Measurements from ENCODE around the gene INPP5A. TPM values are rescaled to one million over a fixed set of nuclear protein-coding genes. Genes with fewer than 3 reads are reported as not detected.

Gene INPP5A
- total RNA-seq, 2 donors from 2014 or later, result 14.8 to 18.6 TPM

DNA sequence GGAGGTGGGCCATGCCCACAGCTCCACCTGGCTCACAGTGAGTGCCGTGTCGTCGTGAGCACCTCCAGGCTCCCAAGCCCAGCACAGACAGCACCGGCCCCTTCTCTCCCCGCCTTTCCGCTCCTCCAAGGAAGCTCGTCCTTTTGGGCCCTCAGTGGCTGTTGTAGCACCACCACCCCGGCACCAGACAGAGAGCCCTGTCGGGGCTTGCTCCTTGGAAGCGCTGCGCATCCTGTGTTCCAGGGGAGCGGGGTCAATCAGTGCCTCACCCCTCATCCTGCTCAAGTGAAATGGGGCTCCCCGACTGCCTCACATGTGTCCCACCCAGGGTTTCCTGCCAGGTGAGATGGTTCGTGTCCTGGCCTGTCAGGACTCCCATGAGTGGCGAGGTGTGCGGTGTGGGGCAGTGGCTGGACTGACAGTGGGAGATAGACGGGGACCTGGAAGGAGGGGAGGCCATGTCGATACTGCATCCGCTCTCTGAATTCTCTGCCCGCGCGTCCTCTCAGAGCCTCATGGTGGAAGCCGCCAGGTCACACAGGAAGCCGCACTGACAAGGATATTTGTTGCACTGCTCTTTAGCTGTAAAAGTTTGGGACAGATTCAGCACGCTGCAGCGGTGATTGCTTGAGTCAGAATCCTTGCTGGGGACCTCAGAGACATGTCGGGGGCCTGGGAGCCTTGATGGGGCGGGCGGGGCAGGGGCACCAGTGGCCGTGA, 107.1 kb downstream of the INPP5A start:
- ATAC-seq, result no peak
- Mint-ChIP-seq H3K9me3 (no peaks in the 10 kb centered on the region), H3K4me1 (ENCODE audit: low read depth in 2 of 2) (peaks cover 0 to 12% of the 10 kb centered on the region in 2 donors), H3K4me3 (no peak overlapping the region), H3K27ac (no peak overlapping the region), H3K27me3 (no peaks in the 10 kb centered on the region), H3K36me3 (no peaks in the 10 kb centered on the region)
- no peak for DNase-seq (ENCODE audit: low spot score)

DNA sequence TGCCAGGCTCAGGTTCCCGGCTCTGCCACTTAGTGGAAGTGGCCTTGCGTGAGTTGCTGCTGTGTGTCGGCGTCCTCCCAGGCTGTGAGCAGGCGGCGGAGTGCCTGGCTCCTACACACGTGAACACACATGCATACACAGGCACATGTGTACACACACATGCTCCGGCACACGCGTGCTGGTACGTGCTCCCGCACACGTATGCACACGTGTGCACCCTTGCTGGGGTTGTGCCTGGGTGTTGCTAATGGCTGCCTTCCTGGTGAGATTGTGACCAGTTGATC, 107.6 kb downstream of the INPP5A start:
- Mint-ChIP-seq H3K4me1 (ENCODE audit: low read depth in 2 of 2) (peaks cover 0 to 12% of the 10 kb centered on the region in 2 donors), H3K4me3 (no peak overlapping the region), H3K9me3 (no peaks in the 10 kb centered on the region), H3K27ac (no peak overlapping the region), H3K36me3 (no peaks in the 10 kb centered on the region), H3K27me3 (no peaks in the 10 kb centered on the region)
- no peak for DNase-seq (ENCODE audit: low spot score)
- no peak for ATAC-seq

DNA sequence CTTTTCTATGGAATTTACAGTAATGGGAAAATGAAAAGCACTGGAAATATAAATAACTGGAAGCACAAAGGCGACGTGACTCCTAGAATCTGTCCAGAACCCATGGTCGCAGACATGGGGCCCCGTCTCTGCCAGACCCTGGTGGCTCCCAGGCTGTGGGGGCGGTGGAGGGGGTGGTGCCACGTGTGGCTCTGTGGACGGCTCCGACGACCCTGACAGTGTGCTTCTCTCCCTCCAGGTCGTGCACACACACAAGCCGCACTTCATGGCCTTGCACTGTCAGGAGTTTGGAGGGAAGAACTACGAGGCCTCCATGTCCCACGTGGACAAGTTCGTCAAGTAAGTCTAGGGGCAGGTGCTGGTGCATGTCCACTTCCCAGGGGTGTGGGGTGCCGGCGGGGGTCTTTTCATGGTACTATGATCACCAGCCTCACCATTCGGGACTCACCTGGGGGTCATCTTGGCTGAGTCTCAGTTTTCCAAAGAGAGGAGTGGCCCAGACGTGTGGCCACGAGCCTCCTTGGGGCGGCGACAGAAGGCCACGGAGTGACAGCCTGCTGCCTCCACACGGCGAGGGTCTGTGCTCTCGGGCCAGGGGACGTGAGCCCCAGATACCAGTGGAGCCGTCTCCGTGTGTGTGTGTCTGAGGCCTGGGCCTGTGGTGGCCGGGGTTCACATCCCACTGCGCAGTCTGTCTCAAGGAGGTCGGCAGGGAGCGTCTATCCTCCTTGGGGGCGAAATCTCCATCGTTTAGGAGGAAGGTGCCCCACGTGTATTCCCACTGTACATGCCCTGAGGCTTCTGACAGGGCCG, 108.2 kb downstream of the INPP5A start:
- H3K9me3 Mint-ChIP-seq, result no peaks in the 10 kb centered on the region
- no peaks in the 10 kb centered on the region for H3K27me3 Mint-ChIP-seq
- no peak overlapping the region for H3K4me3 Mint-ChIP-seq
- ATAC-seq (no peak), DNase-seq (ENCODE audit: low spot score) (no peak)
- H3K4me1 Mint-ChIP-seq (ENCODE audit: low read depth in 2 of 2), result peaks cover 0 to 7% of the 10 kb centered on the region in 2 donors
- no peaks in the 10 kb centered on the region for H3K36me3 Mint-ChIP-seq
- H3K27ac Mint-ChIP-seq, result no peak overlapping the region

DNA sequence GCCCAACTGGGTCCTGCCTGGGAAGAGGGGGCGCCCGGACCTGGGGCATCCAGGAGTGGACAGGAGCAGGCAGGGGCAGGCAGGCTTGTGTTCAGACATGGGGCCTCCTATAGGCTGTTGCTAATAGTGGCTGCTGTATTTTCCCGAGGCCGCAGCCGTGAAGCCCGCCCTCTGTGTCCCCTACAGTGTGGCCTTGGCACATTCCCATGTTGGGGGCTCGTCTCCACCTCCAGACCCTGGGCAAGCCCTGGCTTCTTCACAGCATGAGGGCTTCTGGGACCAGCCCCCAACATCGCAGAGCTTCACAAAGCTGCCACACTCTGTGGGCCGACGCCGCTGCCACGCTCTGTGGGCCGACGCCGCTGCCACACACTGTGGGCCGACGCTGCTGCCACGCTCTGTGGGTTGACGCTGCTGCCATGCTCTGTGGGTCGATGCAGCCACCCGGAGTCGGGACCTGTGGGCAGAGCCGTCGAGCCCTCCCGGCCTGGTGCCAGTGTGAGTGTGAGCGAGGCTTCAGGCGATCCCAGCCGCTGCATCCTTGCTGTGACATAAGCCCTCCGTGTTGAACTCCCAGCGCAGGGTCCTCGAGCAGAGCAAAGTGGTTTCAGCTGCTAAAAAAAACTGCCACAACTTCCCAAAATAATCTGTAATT, 109.0 kb downstream of the INPP5A start:
- no peaks in the 10 kb centered on the region for H3K27me3 Mint-ChIP-seq
- no peaks in the 10 kb centered on the region for H3K9me3 Mint-ChIP-seq
- no peaks in the 10 kb centered on the region for H3K36me3 Mint-ChIP-seq
- DNase-seq (ENCODE audit: low spot score) (no peak), ATAC-seq (peak in 1 of 2 donors; percentile 25)
- H3K27ac Mint-ChIP-seq, result no peak overlapping the region
- H3K4me3 Mint-ChIP-seq, result no peak overlapping the region
- peaks cover 0 to 3% of the 10 kb centered on the region in 2 donors for H3K4me1 Mint-ChIP-seq (ENCODE audit: low read depth in 2 of 2)

DNA sequence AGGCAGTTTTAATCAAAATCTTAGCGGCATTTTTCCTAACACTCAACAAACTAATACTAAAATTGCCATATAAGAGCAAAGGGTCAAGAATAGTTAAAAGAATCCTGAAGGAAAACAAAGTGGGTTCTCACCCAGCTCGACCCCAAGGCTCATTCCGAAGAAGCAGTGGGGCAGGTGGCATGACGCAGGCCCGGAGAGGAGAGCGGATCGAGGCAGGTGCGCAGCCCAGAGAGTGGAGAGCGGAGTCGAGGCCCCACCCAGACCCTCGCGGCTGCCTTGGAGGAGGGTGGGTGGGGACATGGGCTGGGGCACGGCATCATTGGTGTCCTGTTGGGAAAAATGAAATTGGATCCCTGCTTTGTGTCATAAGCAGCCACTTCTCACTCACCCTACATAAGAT, 109.8 kb downstream of the INPP5A start:
- no peaks in the 10 kb centered on the region for H3K9me3 Mint-ChIP-seq
- no peaks in the 10 kb centered on the region for H3K27me3 Mint-ChIP-seq
- no peak overlapping the region for H3K27ac Mint-ChIP-seq
- H3K4me1 Mint-ChIP-seq (ENCODE audit: low read depth in 2 of 2), result no peaks in the 10 kb centered on the region
- H3K4me3 Mint-ChIP-seq, result no peak overlapping the region
- H3K36me3 Mint-ChIP-seq, result no peaks in the 10 kb centered on the region
- ATAC-seq, result no peak
- peak; percentile 58 for DNase-seq (ENCODE audit: low spot score)

DNA sequence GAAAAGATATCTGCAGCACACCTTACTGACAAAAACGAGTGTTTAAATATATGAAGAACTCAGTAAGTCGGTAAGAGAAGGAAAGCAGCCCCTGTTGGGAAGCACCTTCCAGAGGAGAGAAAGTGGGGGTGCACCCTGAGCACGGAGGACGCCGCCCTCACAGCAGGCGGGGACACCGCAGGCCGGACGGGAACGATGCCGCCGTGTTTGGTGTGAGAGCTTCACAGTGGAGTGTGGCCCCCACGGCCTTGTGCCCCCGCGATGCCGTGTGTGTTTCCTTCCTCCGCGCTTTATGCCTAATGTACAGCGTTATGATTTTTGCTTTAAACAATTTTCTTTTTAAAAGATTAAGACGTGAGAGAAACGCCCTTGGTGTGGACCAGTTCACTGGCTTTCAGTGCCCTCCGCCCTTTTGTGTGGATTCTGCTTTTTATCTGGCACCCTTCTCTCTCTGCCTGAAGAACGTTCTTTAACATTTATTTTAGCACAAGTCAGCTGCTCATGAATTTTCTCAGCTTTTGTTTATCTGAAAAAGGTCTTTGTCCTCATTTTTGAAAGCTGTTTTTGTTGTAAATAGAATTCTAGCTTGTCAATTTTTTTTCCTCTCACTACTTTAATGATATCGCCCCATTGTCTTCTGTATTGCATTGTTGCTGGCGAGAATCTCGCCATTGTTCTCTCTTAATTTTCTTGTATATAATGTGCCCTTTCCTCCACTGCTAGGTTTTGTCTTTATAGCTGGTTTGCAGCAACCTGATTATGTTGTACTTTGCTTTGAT, 110.7 kb downstream of the INPP5A start:
- no peak for ATAC-seq

DNA sequence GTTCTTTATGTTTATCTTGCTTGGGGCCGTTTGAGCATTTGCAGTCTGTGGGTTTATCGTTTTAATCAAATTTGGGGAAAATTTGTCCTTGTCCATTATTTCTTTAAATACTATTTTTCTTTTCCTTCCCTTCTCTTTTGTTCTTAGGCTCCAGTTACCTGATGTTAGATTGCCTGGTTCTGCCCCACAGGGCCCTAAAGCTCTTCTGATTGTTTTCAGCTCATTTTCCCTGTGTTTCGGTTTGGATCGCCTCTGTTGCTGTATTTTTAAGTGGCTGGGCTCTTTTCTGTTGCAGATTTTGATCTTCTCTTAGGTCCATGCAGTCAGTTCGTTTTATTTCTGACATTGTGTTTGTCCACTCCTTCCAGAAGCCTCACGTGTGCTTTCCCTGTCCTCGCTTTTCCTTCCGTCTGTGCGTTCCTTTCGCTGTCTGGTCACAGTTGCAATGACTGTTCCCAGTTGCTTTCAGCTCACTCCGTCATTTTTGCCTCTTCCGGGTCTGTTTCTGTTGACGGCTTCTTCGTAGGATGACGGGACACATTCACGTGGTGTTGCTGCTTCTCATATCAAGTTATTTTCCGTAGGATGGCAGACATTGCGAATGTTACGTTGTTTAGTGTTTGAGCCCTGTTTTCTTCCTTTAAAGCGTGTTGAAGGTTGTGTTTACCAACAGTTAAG, 111.4 kb downstream of the INPP5A start:
- Mint-ChIP-seq H3K4me3 (no peak overlapping the region), H3K27me3 (no peaks in the 10 kb centered on the region), H3K9me3 (no peaks in the 10 kb centered on the region), H3K27ac (no peak overlapping the region), H3K36me3 (no peaks in the 10 kb centered on the region), H3K4me1 (ENCODE audit: low read depth in 2 of 2) (no peaks in the 10 kb centered on the region)
- ATAC-seq (no peak), DNase-seq (ENCODE audit: low spot score) (no peak)

More for the DNA sequence above, 110.7 kb downstream of the INPP5A start:
- no peaks in the 10 kb centered on the region for H3K27me3 Mint-ChIP-seq
- H3K4me1 Mint-ChIP-seq (ENCODE audit: low read depth in 2 of 2), result no peaks in the 10 kb centered on the region
- H3K27ac Mint-ChIP-seq, result no peak overlapping the region
- H3K36me3 Mint-ChIP-seq, result no peaks in the 10 kb centered on the region
- DNase-seq (ENCODE audit: low spot score), result peak; percentile 18
- no peaks in the 10 kb centered on the region for H3K9me3 Mint-ChIP-seq
- no peak overlapping the region for H3K4me3 Mint-ChIP-seq

DNA sequence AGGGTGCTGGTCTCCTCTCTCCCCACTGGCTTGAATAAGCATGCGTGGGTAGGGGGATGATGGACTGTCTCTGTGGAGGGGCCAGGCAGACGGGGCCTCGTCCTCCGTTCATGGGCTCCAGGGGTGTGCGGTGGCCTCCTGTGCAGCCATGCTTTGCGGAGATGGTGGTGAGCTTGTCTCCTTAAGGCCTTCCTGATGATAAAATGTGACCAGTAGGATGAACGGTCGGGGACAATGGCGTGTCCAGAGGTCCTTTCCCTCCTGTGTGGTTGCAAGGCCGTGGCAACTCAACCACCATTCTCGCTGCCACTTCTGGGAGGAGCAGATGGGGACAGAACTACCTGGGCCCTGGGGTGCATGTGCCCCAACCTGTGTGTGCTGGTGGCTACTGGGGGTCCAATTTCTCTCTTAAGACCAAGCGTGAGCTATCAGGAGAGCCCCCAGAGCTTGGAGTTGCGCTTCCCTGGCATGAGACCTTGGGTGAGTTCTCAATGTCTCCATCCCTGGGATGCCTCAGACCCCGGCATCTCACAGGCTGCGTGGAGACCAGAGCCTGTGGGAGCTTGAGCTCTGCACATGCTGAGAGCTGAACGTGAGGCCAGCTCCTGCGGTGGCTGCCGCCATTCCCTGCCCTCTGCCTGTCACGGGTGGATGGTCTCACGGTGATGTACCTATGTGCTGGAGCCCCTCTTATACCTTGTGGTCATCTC, 112.2 kb downstream of the INPP5A start:
- ATAC-seq, result no peak
- no peak overlapping the region for H3K4me3 Mint-ChIP-seq
- no peak overlapping the region for H3K27ac Mint-ChIP-seq
- no peaks in the 10 kb centered on the region for H3K36me3 Mint-ChIP-seq
- no peaks in the 10 kb centered on the region for H3K9me3 Mint-ChIP-seq
- H3K4me1 Mint-ChIP-seq (ENCODE audit: low read depth in 2 of 2), result peaks cover 0 to 3% of the 10 kb centered on the region in 2 donors
- peak; percentile 47 for DNase-seq (ENCODE audit: low spot score)
- H3K27me3 Mint-ChIP-seq, result no peaks in the 10 kb centered on the region

DNA sequence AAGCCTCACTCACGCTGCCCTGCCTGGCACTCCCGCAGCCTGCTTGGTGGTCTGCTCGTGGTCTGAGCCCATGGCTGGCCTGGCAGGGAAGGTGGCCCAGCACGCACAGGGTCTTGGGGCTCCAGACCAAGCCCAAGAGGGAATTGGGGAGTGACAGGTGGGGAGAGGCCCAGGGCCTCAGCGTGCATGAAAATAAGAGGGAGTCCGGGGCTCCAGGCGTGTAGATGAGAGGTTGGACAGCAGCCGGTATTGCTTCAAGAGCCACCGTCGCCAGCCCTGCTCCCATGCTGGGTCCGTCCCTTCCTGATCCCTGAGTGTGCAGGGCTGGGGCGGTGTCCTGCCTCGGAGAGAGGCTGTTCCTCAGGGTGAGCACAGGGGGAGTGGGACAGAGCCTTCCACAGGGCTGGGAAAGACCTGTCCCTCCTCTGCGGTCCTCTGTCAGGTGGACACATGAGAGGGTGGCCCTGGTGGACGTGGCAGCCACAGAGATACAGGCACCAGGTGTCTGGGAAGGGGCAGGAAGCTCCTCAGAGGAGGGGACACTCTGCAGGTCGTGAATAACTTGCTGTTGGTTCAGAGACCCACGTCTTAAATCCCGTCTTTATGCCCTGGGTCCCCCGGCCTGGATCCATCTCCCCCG, 113.1 kb downstream of the INPP5A start:
- ATAC-seq (no peak), DNase-seq (ENCODE audit: low spot score) (peak; percentile 32)
- Mint-ChIP-seq H3K27ac (no peak overlapping the region), H3K36me3 (no peaks in the 10 kb centered on the region), H3K9me3 (no peaks in the 10 kb centered on the region), H3K4me3 (no peak overlapping the region), H3K4me1 (ENCODE audit: low read depth in 2 of 2) (peaks cover 0 to 3% of the 10 kb centered on the region in 2 donors), H3K27me3 (no peaks in the 10 kb centered on the region)

DNA sequence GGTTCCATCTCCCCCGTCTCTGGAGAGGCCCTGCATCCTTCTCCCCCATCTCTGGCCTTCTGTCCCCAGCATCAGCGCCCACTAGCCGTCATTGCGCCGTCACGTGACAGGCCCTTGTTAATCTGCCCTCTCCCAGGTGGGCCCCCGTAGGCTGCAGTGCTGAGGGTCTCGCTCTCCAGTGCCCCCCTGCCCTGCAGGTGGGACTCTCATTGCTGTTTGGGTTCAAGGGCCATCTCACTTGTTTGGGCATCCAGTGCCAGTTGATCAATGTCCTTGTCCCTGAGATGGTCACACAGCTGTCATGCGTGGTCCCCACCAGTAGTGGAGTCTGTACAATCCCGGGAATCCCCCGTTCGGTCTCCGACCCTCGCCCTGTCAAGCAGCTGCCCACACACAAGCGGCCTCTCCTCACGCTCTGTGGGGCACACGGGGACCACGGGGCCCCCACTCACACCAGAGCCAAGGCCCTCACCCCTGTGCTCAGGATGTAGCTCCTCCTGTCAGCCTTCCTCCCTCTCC, 114.0 kb downstream of the INPP5A start:
- DNase-seq (ENCODE audit: low spot score) (peak; percentile 46), ATAC-seq (no peak)
- Mint-ChIP-seq H3K4me1 (ENCODE audit: low read depth in 2 of 2) (peaks cover 0 to 3% of the 10 kb centered on the region in 2 donors), H3K9me3 (no peaks in the 10 kb centered on the region), H3K27me3 (no peaks in the 10 kb centered on the region), H3K36me3 (no peaks in the 10 kb centered on the region), H3K4me3 (no peak overlapping the region), H3K27ac (no peak overlapping the region)

DNA sequence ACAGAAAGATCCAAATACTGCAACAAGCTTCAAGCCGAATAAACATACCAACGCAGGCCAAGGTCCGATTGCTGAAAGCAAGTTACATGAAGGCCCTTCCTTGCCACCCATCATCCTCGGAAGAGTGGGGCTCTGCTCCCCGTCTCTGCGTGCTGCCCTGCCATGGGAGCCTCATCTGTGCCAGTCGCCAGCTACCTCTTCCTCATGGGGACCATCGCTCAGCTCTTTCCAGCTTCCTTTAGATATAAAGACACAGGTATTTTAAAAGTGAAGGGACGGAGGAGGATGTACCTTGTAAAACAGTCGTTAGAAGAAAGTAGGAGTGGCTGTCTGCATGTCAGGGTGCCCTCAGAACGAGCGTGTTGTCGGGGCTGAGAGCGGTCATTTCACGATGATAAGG, 114.9 kb downstream of the INPP5A start:
- no peaks in the 10 kb centered on the region for H3K27me3 Mint-ChIP-seq
- H3K9me3 Mint-ChIP-seq, result no peaks in the 10 kb centered on the region
- peaks cover 0 to 3% of the 10 kb centered on the region in 2 donors for H3K4me1 Mint-ChIP-seq (ENCODE audit: low read depth in 2 of 2)
- H3K27ac Mint-ChIP-seq, result no peak overlapping the region
- H3K36me3 Mint-ChIP-seq, result no peaks in the 10 kb centered on the region
- ATAC-seq, result no peak
- no peak overlapping the region for H3K4me3 Mint-ChIP-seq
- DNase-seq (ENCODE audit: low spot score), result peak; percentile 12

DNA sequence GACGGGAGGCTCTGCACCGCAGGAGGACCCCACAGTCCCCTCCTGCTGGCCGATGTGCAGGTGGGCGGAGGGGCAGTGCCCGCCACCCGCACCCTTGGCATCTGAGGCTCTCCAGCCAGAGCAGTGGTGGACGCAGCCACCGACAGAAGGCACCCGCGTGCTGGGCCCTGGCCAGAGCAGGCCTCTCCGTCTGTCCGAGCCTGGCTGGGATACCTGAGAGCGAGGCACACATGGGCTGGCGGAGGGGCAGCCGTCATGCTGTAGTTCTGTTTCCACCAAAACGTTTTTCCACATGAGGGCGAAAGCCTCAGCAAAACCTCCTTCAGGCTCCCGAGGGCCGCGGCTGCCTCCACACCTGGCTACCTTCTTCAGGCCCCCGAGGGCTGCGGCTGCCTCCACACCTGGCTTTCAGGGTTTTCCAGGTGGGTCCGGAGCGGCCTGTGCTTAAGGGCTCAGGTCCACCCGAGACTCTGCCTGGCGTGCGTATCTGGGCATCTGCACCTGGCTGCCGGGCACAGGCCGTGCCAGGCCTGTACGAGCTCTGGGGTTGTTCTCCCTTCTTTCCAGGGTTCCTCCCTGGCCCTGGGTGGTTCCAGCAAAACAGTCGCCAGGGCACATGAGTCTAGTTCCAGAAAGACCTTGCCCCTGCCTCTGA, 115.5 kb downstream of the INPP5A start:
- H3K4me3 Mint-ChIP-seq, result no peak overlapping the region
- DNase-seq (ENCODE audit: low spot score), result peak; percentile 58
- H3K4me1 Mint-ChIP-seq (ENCODE audit: low read depth in 2 of 2), result peaks cover 0 to 3% of the 10 kb centered on the region in 2 donors
- H3K27ac Mint-ChIP-seq, result no peak overlapping the region
- H3K27me3 Mint-ChIP-seq, result no peaks in the 10 kb centered on the region
- no peaks in the 10 kb centered on the region for H3K36me3 Mint-ChIP-seq
- no peaks in the 10 kb centered on the region for H3K9me3 Mint-ChIP-seq
- ATAC-seq, result no peak
